SK-N-SH treated with all-trans-retinoic acid at 6 μM for 48 hours (cell line): ENCODE results near the gene PAK5.

ENCODE experiments used
- ATAC-seq: fragments of 200-7000 bp; cut with Tn5 transposase; 3 replicates; pipeline ENCODE4 v1.9.1; 2020; ENCODE audit warnings: mild to moderate bottlenecking, moderate library complexity
- ARNTL ChIP-seq: fragments of 450-650 bp; formaldehyde crosslinking; IDR thresholded peaks from 2 replicates; pipeline ENCODE4 v1.5.0; 2020; ENCODE audit warnings: low read depth, mild to moderate bottlenecking, moderate library complexity, borderline replicate concordance
- BACH2 ChIP-seq: fragments of 250-450 bp; sonication (Bioruptor Pico); IDR thresholded peaks from 2 replicates; pipeline ENCODE4 v1.9.0; 2021; ENCODE audit warnings: mild to moderate bottlenecking, borderline replicate concordance
- CSDC2 ChIP-seq: fragments of 250-450 bp; sonication (Bioruptor Pico); IDR thresholded peaks from 2 replicates; pipeline ENCODE4 v1.5.0; 2020; ENCODE audit warnings: mild to moderate bottlenecking, moderate library complexity
- ESRRG ChIP-seq: fragments of 250-450 bp; sonication (Bioruptor Pico); IDR thresholded peaks from 2 replicates; pipeline ENCODE4 v1.6.1; 2021; ENCODE audit warnings: mild to moderate bottlenecking
- GLIS3 ChIP-seq: fragments of 250-450 bp; sonication (Bioruptor Pico); IDR thresholded peaks from 2 replicates; pipeline ENCODE4 v1.5.0; 2020; ENCODE audit warnings: mild to moderate bottlenecking, moderate library complexity
- ISL1 ChIP-seq: fragments of 250-450 bp; sonication (Bioruptor Pico); IDR thresholded peaks from 2 replicates; pipeline ENCODE4 v2.1.2; 2022; ENCODE audit warnings: mild to moderate bottlenecking, moderate library complexity
- OSR1 ChIP-seq: fragments of 250-450 bp; sonication (Bioruptor Pico); IDR thresholded peaks from 2 replicates; pipeline ENCODE4 v1.8.0; 2022; ENCODE audit warnings: moderate library complexity, mild to moderate bottlenecking, inconsistent platforms
- PPARA ChIP-seq: fragments of 250-450 bp; sonication (Bioruptor Pico); IDR thresholded peaks from 2 replicates; pipeline ENCODE4 v1.5.0; 2020; ENCODE audit warnings: mild to moderate bottlenecking, borderline replicate concordance
- RARB ChIP-seq: fragments of 250-450 bp; sonication (Bioruptor Pico); IDR thresholded peaks from 2 replicates; pipeline ENCODE4 v1.8.0; 2021; ENCODE audit warnings: mild to moderate bottlenecking, moderate library complexity
- TCF4 ChIP-seq: fragments of 250-450 bp; sonication (Bioruptor Pico); IDR thresholded peaks from 2 replicates; pipeline ENCODE4 v1.8.0; 2021; ENCODE audit warnings: mild to moderate bottlenecking, moderate library complexity, borderline replicate concordance
- TOX ChIP-seq: fragments of 250-450 bp; sonication (Bioruptor Pico); IDR thresholded peaks from 2 replicates; pipeline ENCODE4 v1.8.0; 2021; ENCODE audit warnings: mild to moderate bottlenecking, moderate library complexity, borderline replicate concordance
- ZC3H10 ChIP-seq: fragments of 250-450 bp; sonication (Bioruptor Pico); IDR thresholded peaks from 2 replicates; pipeline ENCODE4 v1.5.1; 2021; ENCODE audit warnings: mild to moderate bottlenecking, moderate library complexity
- ZFP3 ChIP-seq: fragments of 250-450 bp; sonication (Bioruptor Pico); IDR thresholded peaks from 2 replicates; pipeline ENCODE4 v1.5.0; 2020; ENCODE audit warnings: mild to moderate bottlenecking, moderate library complexity
- ZFP30 ChIP-seq: fragments of 450-650 bp; formaldehyde crosslinking; IDR thresholded peaks from 2 replicates; pipeline ENCODE4 v1.5.0; 2022; ENCODE audit warnings: mild to moderate bottlenecking, moderate library complexity
- ZNF565 ChIP-seq: fragments of 450-650 bp; formaldehyde crosslinking; conservative IDR thresholded peaks from 2 replicates; pipeline ENCODE4 v1.5.0; 2020; ENCODE audit warnings: low read depth, mild to moderate bottlenecking, moderate library complexity
- ZNF70 ChIP-seq: fragments of 450-650 bp; formaldehyde crosslinking; IDR thresholded peaks from 2 replicates; pipeline ENCODE4 v1.5.0; 2020; ENCODE audit warnings: mild to moderate bottlenecking, moderate library complexity
- ZNF8 ChIP-seq: fragments of 450-650 bp; formaldehyde crosslinking; IDR thresholded peaks from 2 replicates; pipeline ENCODE4 v1.5.0; 2020; ENCODE audit warnings: mild to moderate bottlenecking, moderate library complexity
- TF ChIP-seq, protein P1 (sequence below): fragments of 250-450 bp; sonication (Bioruptor Pico); IDR thresholded peaks from 2 replicates; pipeline ENCODE4 v1.8.0; 2021; ENCODE audit warnings: low read depth, mild to moderate bottlenecking, moderate library complexity, borderline replicate concordance
- TF ChIP-seq, protein P2 (sequence below): fragments of 250-450 bp; sonication (Bioruptor Pico); IDR thresholded peaks from 2 replicates; pipeline ENCODE4 v1.5.1; 2020; ENCODE audit warnings: low read depth, mild to moderate bottlenecking, moderate library complexity
- TF ChIP-seq, protein P3 (sequence below): fragments of 250-450 bp; sonication (Bioruptor Pico); IDR thresholded peaks from 2 replicates; pipeline ENCODE4 v1.5.1; 2021; ENCODE audit warnings: mild to moderate bottlenecking, moderate library complexity
- TF ChIP-seq, protein P4 (sequence below): fragments of 250-450 bp; sonication (Bioruptor Pico); IDR thresholded peaks from 2 replicates; pipeline ENCODE4 v1.8.0; 2020; ENCODE audit warnings: mild to moderate bottlenecking, moderate library complexity, borderline replicate concordance
- TF ChIP-seq, protein P5 (sequence below): fragments of 250-450 bp; sonication (Bioruptor Pico); IDR thresholded peaks from 2 replicates; pipeline ENCODE4 v1.5.0; 2020; ENCODE audit warnings: mild to moderate bottlenecking, moderate library complexity

The PAK5 gene

DNA sequence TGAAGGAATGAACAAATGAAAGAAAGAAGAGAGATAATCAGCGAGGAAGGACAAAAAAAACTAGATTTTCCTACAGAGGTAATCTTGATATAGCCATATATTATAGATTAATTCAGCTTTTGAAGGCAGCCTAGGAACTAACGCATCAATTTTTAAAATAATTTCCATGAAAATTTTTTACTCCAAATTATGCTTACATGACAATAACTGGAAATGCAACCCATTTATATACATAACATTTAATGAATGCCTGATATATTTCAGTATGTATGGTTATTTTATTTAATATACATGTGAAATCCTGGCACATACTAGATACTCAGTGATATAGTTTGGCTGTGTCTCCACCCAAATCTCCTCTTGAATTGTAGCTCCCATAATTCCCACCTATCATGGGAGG, 166.8 kb downstream of the PAK5 start:
- ATAC-seq: no peak

DNA sequence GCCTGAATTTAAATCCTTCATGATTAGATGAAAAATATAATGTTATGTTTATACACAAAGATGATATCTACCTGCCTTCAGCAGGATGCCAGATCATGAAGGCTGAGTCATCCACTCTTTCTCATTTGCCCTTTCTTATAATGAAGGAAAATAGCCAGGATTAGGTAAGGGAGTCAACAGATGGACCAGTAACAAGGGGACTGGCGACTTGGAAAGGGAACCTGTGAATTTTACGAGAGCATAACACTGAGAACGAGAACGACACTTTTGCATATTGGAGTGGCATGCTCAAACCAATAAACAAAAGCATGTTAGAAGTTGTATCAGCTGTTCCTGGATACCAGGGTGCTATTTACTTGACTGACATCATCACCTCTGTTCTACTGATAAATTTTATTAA, 170.5 kb downstream of the PAK5 start:
- no peak for ATAC-seq
- TF ChIP-seq CSDC2 (CRISPR knock-in tag): no peak
- TF ChIP-seq OSR1 (CRISPR knock-in tag): no peak
- TF ChIP-seq, protein P1, sequence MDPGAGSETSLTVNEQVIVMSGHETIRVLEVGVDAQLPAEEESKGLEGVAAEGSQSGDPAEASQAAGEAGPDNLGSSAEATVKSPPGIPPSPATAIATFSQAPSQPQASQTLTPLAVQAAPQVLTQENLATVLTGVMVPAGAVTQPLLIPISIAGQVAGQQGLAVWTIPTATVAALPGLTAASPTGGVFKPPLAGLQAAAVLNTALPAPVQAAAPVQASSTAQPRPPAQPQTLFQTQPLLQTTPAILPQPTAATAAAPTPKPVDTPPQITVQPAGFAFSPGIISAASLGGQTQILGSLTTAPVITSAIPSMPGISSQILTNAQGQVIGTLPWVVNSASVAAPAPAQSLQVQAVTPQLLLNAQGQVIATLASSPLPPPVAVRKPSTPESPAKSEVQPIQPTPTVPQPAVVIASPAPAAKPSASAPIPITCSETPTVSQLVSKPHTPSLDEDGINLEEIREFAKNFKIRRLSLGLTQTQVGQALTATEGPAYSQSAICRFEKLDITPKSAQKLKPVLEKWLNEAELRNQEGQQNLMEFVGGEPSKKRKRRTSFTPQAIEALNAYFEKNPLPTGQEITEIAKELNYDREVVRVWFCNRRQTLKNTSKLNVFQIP: no peak
- TF ChIP-seq ZNF565 (CRISPR knock-in tag): no peak
- no peak for TF ChIP-seq GLIS3 (CRISPR knock-in tag)
- TF ChIP-seq, protein P2, sequence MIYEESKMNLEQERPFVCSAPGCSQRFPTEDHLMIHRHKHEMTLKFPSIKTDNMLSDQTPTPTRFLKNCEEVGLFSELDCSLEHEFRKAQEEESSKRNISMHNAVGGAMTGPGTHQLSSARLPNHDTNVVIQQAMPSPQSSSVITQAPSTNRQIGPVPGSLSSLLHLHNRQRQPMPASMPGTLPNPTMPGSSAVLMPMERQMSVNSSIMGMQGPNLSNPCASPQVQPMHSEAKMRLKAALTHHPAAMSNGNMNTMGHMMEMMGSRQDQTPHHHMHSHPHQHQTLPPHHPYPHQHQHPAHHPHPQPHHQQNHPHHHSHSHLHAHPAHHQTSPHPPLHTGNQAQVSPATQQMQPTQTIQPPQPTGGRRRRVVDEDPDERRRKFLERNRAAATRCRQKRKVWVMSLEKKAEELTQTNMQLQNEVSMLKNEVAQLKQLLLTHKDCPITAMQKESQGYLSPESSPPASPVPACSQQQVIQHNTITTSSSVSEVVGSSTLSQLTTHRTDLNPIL: no peak
- TF ChIP-seq TOX: no peak
- TF ChIP-seq TCF4 (CRISPR knock-in tag): no peak
- TF ChIP-seq ZC3H10 (CRISPR knock-in tag): no peak
- no peak for TF ChIP-seq ZFP30 (CRISPR knock-in tag)
- no peak for TF ChIP-seq ARNTL (CRISPR knock-in tag)
- TF ChIP-seq ZFP3: no peak
- no peak for TF ChIP-seq ISL1
- TF ChIP-seq BACH2: no peak
- no peak for TF ChIP-seq RARB (CRISPR knock-in tag)
- TF ChIP-seq ZNF70: no peak
- TF ChIP-seq ZNF8 (CRISPR knock-in tag): no peak
- TF ChIP-seq, protein P3, sequence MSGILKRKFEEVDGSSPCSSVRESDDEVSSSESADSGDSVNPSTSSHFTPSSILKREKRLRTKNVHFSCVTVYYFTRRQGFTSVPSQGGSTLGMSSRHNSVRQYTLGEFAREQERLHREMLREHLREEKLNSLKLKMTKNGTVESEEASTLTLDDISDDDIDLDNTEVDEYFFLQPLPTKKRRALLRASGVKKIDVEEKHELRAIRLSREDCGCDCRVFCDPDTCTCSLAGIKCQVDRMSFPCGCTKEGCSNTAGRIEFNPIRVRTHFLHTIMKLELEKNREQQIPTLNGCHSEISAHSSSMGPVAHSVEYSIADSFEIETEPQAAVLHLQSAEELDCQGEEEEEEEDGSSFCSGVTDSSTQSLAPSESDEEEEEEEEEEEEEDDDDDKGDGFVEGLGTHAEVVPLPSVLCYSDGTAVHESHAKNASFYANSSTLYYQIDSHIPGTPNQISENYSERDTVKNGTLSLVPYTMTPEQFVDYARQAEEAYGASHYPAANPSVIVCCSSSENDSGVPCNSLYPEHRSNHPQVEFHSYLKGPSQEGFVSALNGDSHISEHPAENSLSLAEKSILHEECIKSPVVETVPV (CRISPR knock-in tag): no peak
- no peak for TF ChIP-seq ESRRG (CRISPR knock-in tag)

More for the DNA sequence above, 166.8 kb downstream of the PAK5 start:
- TF ChIP-seq OSR1 (CRISPR knock-in tag): no peak
- TF ChIP-seq, protein P2: no peak
- TF ChIP-seq PPARA (CRISPR knock-in tag): no peak
- no peak for TF ChIP-seq ZNF8 (CRISPR knock-in tag)
- TF ChIP-seq ARNTL (CRISPR knock-in tag): no peak
- no peak for TF ChIP-seq TCF4 (CRISPR knock-in tag)
- TF ChIP-seq BACH2: no peak
- no peak for TF ChIP-seq CSDC2 (CRISPR knock-in tag)
- TF ChIP-seq TOX: no peak
- TF ChIP-seq RARB (CRISPR knock-in tag): no peak
- no peak for TF ChIP-seq ZFP30 (CRISPR knock-in tag)
- TF ChIP-seq, protein P1: no peak
- TF ChIP-seq, protein P4, sequence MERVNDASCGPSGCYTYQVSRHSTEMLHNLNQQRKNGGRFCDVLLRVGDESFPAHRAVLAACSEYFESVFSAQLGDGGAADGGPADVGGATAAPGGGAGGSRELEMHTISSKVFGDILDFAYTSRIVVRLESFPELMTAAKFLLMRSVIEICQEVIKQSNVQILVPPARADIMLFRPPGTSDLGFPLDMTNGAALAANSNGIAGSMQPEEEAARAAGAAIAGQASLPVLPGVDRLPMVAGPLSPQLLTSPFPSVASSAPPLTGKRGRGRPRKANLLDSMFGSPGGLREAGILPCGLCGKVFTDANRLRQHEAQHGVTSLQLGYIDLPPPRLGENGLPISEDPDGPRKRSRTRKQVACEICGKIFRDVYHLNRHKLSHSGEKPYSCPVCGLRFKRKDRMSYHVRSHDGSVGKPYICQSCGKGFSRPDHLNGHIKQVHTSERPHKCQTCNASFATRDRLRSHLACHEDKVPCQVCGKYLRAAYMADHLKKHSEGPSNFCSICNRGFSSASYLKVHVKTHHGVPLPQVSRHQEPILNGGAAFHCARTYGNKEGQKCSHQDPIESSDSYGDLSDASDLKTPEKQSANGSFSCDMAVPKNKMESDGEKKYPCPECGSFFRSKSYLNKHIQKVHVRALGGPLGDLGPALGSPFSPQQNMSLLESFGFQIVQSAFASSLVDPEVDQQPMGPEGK (CRISPR knock-in tag): no peak
- no peak for TF ChIP-seq ZNF565 (CRISPR knock-in tag)
- TF ChIP-seq, protein P5, sequence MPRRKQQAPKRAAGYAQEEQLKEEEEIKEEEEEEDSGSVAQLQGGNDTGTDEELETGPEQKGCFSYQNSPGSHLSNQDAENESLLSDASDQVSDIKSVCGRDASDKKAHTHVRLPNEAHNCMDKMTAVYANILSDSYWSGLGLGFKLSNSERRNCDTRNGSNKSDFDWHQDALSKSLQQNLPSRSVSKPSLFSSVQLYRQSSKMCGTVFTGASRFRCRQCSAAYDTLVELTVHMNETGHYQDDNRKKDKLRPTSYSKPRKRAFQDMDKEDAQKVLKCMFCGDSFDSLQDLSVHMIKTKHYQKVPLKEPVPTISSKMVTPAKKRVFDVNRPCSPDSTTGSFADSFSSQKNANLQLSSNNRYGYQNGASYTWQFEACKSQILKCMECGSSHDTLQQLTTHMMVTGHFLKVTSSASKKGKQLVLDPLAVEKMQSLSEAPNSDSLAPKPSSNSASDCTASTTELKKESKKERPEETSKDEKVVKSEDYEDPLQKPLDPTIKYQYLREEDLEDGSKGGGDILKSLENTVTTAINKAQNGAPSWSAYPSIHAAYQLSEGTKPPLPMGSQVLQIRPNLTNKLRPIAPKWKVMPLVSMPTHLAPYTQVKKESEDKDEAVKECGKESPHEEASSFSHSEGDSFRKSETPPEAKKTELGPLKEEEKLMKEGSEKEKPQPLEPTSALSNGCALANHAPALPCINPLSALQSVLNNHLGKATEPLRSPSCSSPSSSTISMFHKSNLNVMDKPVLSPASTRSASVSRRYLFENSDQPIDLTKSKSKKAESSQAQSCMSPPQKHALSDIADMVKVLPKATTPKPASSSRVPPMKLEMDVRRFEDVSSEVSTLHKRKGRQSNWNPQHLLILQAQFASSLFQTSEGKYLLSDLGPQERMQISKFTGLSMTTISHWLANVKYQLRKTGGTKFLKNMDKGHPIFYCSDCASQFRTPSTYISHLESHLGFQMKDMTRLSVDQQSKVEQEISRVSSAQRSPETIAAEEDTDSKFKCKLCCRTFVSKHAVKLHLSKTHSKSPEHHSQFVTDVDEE (CRISPR knock-in tag): no peak
- no peak for TF ChIP-seq ZNF70
- no peak for TF ChIP-seq GLIS3 (CRISPR knock-in tag)
- no peak for TF ChIP-seq ISL1
- no peak for TF ChIP-seq ZC3H10 (CRISPR knock-in tag)
